Activated CD4-positive, alpha-beta T cell treated with anti-CD3 and anti-CD28 coated beads for 4 hours (primary cell): Measurements from ENCODE around the gene OLFML2B.
"Not testable (repeated sequence)": the region's sequence is repeated elsewhere in the genome, so short reads cannot be mapped to it uniquely, and the experiment has no call there.

Source experiments
- DNase-seq, 2 donors: peaks; one replicate each; pipeline ENCODE4 v3.0.0-alpha.2; 2020

The OLFML2B gene

GRCh38 chr1:162023547-162024501 is at the start of gene OLFML2B:
TSS of gene OLFML2B (minus strand) at chr1:162023869. CDS start at chr1:162023430, 439 bp downstream.
- DNase-seq: peak; percentile 18 to 25

DNA sequence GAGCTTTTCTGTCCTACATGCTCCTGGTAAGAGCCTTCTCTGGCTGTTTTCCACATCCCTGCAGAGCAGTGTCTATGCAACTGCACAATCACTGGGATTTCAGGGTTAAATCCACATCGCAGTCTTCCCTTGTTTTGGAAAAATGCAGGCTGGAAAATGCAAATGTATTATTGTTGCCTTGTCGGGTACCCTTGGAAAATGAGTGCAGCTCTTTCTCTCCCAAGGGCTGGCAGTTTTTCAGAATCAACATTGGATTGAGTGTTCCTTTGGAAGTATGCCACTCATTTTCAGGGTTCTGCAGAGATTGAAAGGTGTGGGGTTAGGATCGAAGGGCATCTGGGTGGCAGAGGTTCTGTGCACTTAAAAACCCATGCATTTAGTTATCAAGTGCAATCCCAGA is 49.1 kb upstream of the OLFML2B start:
- no peak for DNase-seq

DNA sequence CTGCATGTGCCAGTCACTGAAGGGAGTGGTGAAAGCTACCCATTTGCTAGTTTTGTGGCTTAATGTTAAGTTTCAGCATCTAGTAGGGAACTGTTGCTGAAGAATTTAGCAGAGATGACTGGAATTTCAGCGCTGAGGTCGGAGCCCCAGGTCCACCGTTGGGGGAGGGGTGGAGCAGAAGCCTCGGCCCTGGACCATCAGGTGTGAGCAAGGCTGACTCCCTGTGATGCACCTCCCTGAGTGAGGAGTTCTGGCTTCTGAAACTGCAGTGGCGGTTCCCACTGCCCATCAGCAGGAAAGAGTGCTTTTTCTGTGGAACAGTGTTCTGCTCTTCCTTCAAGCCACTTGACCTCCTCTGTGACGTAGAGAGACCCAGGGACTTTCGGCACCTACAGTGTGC is 47.2 kb upstream of the OLFML2B start:
- DNase-seq: no peak

DNA sequence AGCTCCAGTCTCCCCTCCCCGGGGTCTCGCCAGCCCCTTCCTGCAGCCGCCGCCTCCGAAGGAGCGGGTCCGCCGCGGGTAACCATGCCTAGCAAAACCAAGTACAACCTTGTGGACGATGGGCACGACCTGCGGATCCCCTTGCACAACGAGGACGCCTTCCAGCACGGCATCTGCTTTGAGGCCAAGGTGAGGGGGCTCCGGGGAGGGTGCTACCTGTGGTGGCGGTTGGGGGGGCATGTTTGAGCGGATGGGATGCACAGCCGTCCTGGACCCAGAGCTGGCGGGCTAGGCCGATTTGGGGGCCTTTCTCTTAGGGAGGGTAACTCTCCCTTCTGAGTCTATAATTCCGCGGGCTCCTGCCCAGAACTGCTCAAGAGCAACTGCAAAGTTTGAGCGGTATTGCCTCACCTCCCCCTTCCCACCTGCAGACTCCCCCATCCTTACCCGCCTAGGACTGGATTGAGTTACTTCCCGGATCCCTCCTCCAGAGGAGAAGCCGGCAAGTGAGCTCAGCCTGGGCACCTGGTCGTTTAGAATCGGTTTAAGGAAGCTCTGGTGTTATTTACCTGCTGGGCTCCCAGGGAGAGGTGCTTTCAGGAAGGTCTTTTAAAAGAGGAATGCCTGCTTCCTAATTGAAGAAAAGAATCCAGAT is 46.6 kb upstream of the OLFML2B start:
- DNase-seq: peak in 1 of 2 donors; percentile 7

DNA sequence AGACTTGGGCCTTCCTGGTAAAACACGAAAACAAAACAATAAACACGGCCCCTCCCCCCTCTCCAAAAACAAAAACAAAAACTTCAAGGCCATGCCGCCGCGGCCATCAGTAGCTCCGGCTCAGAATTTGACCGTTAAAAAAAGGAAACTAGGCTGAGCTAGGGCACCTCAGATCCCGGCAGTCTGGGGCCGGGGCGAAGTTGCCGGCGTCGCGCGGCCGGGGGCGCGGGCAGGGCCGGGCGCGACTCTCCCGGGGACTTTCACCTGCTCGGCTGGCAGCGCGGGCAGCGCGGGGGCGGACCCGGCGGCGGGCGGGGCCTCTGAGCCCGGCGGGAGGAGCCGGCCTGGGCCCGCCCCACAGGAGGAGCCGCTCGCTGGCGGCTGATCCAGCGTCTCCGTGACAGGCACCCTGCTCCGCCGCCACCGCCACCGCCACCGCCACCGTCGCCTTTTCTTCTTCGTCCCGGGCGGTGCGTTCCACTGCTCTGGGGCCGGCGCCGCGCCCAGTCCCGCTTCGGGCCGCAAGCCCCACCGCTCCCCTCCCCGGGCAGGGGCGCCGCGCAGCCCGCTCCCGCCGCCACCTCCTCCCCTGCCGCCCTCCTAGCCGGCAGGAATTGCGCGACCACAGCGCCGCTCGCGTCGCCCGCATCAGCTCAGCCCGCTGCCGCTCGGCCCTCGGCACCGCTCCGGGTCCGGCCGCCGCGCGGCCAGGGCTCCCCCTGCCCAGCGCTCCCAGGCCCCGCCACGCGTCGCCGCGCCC is 45.8 kb upstream of the OLFML2B start, which contains the start of gene NOS1AP:
Gene NOS1AP, plus strand, starts transcription at position 358 of the 760 bp plus-strand sequence. CDS start 487 bp downstream, outside the sequence.
- DNase-seq: peak; percentile 76

DNA sequence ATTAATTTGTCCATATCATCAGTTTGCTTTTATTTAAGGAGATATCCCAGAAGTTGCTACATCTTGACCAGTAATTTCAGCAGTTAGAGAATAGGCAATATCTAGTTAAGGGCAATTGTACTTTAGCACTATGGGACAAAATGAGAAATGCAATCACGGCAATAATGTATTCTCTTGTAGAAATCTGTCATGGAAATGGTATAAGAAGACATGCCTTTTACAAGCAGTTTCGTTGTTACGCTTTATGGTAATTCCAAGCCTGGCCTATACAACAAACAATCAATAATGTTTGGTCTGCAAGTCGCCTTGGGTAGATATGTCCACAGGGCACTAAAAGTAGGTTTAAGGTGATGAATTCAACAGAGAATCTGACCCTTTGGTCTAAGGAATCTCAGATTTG is 44.6 kb upstream of the OLFML2B start:
- no peak for DNase-seq

GRCh38 chr1:162067466-162067865 is 43.8 kb upstream of the OLFML2B start:
- no peak for DNase-seq

DNA sequence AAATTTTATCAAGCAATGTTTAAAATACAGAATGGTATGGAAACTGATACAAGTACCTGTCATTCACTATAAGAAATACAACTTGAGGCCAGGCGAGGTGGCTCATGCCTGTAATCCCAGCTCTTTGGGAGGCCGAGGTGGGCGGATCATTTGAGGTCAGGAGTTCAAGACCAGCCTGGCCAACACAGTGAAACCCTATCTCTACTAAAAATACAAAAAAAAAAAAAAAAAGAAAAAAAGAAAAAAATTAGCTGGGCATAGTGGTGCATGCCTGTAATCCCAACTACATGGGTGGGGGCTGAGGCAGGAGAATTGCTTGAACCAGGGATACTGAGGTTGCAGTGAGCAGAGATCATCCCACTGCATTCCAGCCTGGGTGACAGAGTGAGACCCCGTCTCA is 43.2 kb upstream of the OLFML2B start:
- not testable (repeated sequence) for DNase-seq

GRCh38 chr1:162065016-162065415 is 41.3 kb upstream of the OLFML2B start:
- DNase-seq: no peak

DNA sequence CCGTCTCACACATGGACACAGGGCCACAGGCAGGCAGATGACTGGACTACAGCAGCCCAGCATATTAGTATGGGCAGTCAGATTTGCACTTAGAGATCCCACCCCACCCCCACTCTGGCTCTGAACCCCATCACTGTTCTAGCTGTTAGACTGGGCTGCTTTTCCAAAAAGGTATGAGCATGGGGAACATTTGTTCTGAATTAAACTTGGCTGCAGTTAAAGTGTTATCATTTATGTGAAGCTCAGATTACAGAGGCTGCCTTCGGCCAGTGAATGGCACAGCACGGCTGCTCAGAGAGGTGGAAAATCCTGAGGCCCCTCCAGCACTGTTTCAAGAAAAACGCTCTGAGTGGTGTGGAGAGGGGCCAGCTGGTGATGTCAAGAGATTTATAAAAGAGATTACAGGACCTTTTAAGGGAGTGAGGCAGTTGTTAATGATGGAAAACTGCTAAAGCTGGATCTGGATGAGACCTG is 38.9 kb upstream of the OLFML2B start:
- DNase-seq: no peak

GRCh38 chr1:162060314-162060713 is 36.6 kb upstream of the OLFML2B start:
- DNase-seq: no peak

DNA sequence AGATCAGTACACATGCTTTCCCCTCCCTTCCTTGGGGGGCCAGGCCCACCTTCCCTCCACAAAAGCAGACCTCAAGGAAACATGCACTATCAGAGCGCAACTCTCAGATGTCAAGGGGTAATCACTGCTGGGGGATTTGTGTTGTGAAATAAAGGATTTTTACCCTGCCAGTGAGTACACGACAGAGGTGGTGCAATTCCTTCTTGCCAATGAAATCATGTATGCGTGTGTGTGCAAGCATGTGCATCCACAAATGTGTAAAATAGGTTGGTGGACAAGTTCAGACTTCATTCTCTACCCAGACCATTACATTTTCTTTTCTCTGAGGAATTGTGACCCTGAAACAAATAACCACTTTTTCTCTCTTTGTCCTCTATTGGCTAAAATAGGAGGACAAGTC is 36.1 kb upstream of the OLFML2B start:
- DNase-seq: no peak

DNA sequence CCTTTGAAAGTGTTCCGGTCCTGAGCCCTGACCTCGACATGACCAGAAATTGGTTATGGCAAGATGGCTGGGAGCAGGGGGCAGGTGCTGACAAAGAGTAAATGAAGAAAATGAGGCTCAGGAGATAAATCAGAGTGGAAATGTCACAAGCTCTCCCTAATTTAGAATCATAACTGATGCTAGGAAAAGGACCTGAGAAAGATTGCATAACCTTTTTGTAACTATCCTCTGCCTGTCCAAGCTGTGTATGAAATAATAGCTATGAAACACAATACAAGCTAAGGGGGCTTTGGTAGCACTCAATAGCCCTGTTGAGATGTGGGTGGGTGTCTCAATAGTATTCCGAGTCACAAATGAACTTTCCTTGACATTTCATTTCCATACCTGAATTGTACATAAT is 32.9 kb upstream of the OLFML2B start:
- DNase-seq: no peak

GRCh38 chr1:162056043-162056442 is 32.4 kb upstream of the OLFML2B start:
- DNase-seq: peak; percentile 30 to 37

DNA sequence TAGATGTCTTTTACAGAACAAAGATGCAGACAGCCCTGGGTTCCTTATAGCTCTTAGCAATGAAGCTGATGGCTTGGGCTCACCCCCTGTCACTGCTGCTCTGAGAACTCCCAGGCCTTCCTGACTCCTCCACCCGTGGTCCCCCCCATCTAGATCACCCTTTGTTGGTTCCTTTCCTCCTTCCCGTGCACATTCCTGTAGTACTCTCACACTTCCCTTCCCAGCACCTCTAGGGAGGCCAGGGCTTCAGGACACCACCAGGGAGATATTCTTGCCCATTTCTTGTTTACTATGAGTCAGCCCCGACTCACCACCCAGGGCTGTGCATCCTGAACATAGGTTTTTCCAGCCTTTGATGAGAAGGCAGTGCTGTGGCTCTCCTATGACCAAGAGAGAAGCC is 31.4 kb upstream of the OLFML2B start:
- no peak for DNase-seq

- DNase-seq: not testable (repeated sequence)
Measured at GRCh38 chr1:162053949-162054348, 30.3 kb upstream of the OLFML2B start.

GRCh38 chr1:162046921-162047320 is 23.3 kb upstream of the OLFML2B start:
- DNase-seq: no peak

DNA sequence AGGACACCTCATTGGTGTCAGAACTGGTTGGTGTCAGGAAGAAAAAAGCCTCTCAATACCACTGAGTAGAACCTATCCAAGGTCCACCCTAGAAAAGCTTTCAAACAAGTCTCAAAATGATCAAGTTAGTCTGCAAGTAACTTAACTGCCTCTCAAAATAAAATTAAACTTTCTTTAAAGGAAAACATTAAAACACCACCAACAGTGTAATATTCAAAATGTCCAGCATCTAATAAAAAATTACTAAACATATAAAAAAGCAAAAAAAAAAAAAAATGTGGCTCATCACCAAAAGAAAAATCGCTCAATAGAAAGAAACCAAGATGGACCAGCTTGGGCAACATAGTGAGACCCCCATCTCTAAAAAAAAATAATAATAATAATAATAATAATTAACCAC is 18.7 kb upstream of the OLFML2B start:
- no peak for DNase-seq

GRCh38 chr1:162040657-162041056 is 17.0 kb upstream of the OLFML2B start:
- DNase-seq: no peak

DNA sequence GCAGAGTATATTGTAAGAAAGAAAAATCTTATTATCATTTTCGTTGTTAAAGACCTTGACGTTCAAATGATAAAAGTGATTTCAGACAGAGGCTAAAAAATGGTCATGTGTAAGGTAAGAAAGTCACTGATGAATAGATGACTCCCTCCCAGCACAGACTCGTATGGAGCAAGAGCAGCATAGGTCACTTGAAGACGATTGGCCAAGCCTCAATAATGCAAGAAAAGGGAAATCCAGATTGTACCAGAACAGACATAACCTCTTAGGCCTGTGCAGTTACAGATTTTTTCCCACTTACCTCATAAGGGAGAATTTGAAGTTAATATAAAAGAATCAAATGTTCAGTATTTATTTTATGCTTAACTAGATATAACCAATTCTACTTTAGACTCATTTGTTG is 16.3 kb upstream of the OLFML2B start:
- no peak for DNase-seq

- DNase-seq: no peak
Measured at GRCh38 chr1:162038624-162039023, 15.0 kb upstream of the OLFML2B start.

DNA sequence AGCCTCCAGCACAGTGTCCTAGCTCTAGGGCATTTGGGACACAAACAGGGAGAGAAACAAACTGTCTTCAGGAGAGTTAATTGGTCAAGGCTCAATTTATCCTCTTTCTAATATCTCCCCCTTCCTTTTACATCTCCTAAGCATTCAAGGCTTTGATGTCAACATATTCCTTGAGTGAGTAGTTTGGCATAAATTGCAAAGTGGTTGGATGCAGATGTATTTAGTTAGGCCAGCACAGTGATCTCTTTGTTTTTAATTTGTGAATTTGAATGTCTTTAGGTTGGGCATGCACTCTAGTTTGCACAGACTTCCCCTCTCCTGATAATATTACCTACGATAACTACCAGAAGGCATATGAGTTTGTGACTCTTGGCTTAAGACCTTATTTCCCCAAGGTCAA is 12.5 kb upstream of the OLFML2B start:
- no peak for DNase-seq

- DNase-seq: no peak
Measured at GRCh38 chr1:162035241-162035640, 11.6 kb upstream of the OLFML2B start.
